Smooth muscle cell (in vitro differentiated cells): Measurements from ENCODE around the gene PRR14. TPM values are rescaled to one million over a fixed set of nuclear protein-coding genes. Genes with fewer than 3 reads are reported as not detected.

Experiments
- DNase-seq: peaks from one replicate; lab custom pipeline; 2025; ENCODE audit not compliant: unreplicated experiment; lab: John Stamatoyannopoulos, UW
- H2AFZ ChIP-seq: fragments of 200-600 bp; sonication (generic); 2 replicates; pipeline ENCODE4 v1.6.0; 2016; ENCODE audit warnings: antibody characterized with exemption, low read depth, mild to moderate bottlenecking
- H3F3A ChIP-seq: fragments of 200-600 bp; sonication (generic); 2 replicates; pipeline ENCODE4 v1.6.0; 2017; ENCODE audit warnings: antibody characterized with exemption, low read depth
- H3K27ac ChIP-seq: fragments of 200-600 bp; sonication (generic); 2 replicates; pipeline ENCODE4 v1.5.1; 2016; ENCODE audit warnings: low read depth, mild to moderate bottlenecking
- H3K27me3 ChIP-seq: fragments of 200-600 bp; sonication (generic); 2 replicates; pipeline ENCODE4 v1.6.1; 2016; ENCODE audit warnings: low read depth, mild to moderate bottlenecking
- H3K36me3 ChIP-seq: fragments of 200-600 bp; sonication (generic); 2 replicates; pipeline ENCODE4 v1.5.1; 2016; ENCODE audit warnings: low read depth
- H3K4me1 ChIP-seq: fragments of 200-600 bp; sonication (generic); 2 replicates; pipeline ENCODE4 v1.5.1; 2016; ENCODE audit warnings: low read depth
- H3K4me2 ChIP-seq: fragments of 200-600 bp; sonication (generic); 2 replicates; pipeline ENCODE4 v1.6.0; 2016; ENCODE audit warnings: mild to moderate bottlenecking
- H3K4me3 ChIP-seq: fragments of 200-600 bp; sonication (generic); 2 replicates; pipeline ENCODE4 v1.5.1; 2016; ENCODE audit warnings: mild to moderate bottlenecking
- H3K79me2 ChIP-seq: fragments of 200-600 bp; sonication (generic); 2 replicates; pipeline ENCODE4 v1.6.0; 2016; ENCODE audit warnings: low read depth, mild to moderate bottlenecking
- H3K9ac ChIP-seq: fragments of 200-600 bp; sonication (generic); 2 replicates; pipeline ENCODE4 v1.6.0; 2016; ENCODE audit warnings: low read depth
- H3K9me3 ChIP-seq: fragments of 200-600 bp; sonication (generic); replicated peaks from 2 replicates; pipeline ENCODE4 v1.5.1; 2016; ENCODE audit warnings: low read depth
- H4K20me1 ChIP-seq: fragments of 200-600 bp; sonication (generic); 2 replicates; pipeline ENCODE4 v1.6.0; 2016; ENCODE audit warnings: low read depth
- WGBS: methylation state at CpG from one replicate; pipeline ENCODE4 v1.1.7; 2016; ENCODE audit warnings: low lambda C conversion rate; 5-methylcytosine and 5-hydroxymethylcytosine counted together
- polyA plus RNA-seq: library from polyadenylated mRNA; unstranded; fragments of >200 nt; fragmentation: Nextera tagmentation; extraction: Ambion mirVana; gene quantifications from 2 replicates; pipeline ENCODE4 v1.2.1, GENCODE V29; 2016
- total RNA-seq: library from RNA; depleted of rRNA; stranded (reverse); fragments of >200 nt; gene quantifications from 2 replicates; pipeline ENCODE4 v1.2.3, GENCODE V29; 2014
- TF ChIP-seq, protein P1 (sequence below): fragments of 200-600 bp; sonication (generic); IDR thresholded peaks from 2 replicates; pipeline ENCODE4 v1.5.1; 2017; ENCODE audit warnings: borderline replicate concordance, mild to moderate bottlenecking, antibody characterized with exemption; ENCODE audit not compliant: insufficient read depth, poor library complexity, severe bottlenecking

PRR14 gene
- total and polyA plus RNA-seq, 2 experiments from 2014 or later: 16.7 to 22.0 TPM

DNA sequence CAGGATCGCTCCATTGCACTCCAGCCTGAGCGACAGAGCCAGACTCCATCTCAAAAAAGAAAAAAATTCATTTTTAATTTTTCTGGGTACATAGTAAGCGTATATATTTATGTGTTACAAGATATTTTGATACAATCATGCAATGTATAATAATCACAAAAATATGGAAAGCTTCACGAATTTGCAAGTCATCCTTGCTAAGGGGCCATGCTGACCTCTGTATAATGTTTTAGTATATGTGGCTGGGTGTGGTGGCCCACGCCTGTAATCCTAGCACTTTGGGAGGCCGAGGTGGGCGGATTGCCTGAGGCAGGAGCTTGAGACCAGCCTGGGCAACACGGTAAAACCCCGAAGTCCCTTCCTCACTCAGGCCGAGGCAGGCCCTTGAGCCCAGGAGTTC lies 24.4 kb downstream of the PRR14 start:
- H3F3A ChIP-seq: no peaks in the 10 kb centered on the region
- H3K4me1 ChIP-seq: no peaks in the 10 kb centered on the region
- TF ChIP-seq, protein P1, sequence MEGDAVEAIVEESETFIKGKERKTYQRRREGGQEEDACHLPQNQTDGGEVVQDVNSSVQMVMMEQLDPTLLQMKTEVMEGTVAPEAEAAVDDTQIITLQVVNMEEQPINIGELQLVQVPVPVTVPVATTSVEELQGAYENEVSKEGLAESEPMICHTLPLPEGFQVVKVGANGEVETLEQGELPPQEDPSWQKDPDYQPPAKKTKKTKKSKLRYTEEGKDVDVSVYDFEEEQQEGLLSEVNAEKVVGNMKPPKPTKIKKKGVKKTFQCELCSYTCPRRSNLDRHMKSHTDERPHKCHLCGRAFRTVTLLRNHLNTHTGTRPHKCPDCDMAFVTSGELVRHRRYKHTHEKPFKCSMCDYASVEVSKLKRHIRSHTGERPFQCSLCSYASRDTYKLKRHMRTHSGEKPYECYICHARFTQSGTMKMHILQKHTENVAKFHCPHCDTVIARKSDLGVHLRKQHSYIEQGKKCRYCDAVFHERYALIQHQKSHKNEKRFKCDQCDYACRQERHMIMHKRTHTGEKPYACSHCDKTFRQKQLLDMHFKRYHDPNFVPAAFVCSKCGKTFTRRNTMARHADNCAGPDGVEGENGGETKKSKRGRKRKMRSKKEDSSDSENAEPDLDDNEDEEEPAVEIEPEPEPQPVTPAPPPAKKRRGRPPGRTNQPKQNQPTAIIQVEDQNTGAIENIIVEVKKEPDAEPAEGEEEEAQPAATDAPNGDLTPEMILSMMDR: no peak
- H3K36me3 ChIP-seq: no peaks in the 10 kb centered on the region
- no peak overlapping the region for H3K4me2 ChIP-seq
- peaks cover 8% of the 10 kb centered on the region for H3K27me3 ChIP-seq
- DNase-seq: no peak
- no peak overlapping the region for H3K9ac ChIP-seq
- H3K4me3 ChIP-seq: no peak overlapping the region
- 84% methylated on average over 10 of the region's 10 CpGs for WGBS
- H3K9me3 ChIP-seq: no peaks in the 10 kb centered on the region
- H3K27ac ChIP-seq: no peak overlapping the region
- H2AFZ ChIP-seq: no peak overlapping the region
- no peaks in the 10 kb centered on the region for H3K79me2 ChIP-seq
- peaks cover 3% of the 10 kb centered on the region for H4K20me1 ChIP-seq

DNA sequence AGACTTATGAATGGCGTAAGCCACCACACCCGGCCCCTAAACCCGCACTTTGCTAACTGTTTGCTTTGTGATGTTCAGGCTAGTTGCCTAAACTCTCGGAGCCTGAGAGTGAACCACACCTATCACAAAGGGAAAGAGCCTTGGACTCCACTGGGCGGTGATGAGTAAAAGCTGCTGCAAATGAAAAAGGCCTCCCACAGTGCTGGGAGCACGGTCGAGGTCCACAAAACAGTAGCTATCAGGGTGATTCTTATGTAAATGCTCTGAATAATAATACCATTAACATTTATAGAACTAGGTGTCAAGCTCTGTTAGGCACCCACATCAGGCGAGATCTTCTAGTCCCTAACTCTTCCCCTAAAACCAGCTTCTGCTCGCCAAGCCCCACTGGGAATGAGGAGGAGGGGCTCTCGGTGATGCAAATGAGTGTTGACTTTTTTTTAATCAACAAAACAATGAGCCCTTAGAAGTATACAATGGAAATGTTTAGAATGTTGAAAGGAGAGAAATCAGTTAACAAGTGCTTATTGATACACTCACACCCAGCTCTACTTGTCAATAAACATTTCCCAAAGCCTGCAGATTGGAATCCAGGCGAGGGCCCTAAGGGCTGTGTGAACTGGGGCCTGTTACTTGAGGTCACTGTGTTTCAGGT lies 27.3 kb downstream of the PRR14 start:
- Histone ChIP-seq H2AFZ (no peak overlapping the region), H3K27ac (no peak overlapping the region), H3K79me2 (no peaks in the 10 kb centered on the region), H3K4me3 (no peak overlapping the region), H3K9ac (no peak overlapping the region), H3K36me3 (no peaks in the 10 kb centered on the region), H3F3A (no peaks in the 10 kb centered on the region), H4K20me1 (no peaks in the 10 kb centered on the region), H3K9me3 (no peaks in the 10 kb centered on the region), H3K4me2 (no peak overlapping the region), H3K27me3 (peaks cover 8% of the 10 kb centered on the region), H3K4me1 (no peaks in the 10 kb centered on the region)
- 40% methylated on average over 11 of the region's 11 CpGs for WGBS
- TF ChIP-seq, protein P1: no peak
- no peak for DNase-seq

DNA sequence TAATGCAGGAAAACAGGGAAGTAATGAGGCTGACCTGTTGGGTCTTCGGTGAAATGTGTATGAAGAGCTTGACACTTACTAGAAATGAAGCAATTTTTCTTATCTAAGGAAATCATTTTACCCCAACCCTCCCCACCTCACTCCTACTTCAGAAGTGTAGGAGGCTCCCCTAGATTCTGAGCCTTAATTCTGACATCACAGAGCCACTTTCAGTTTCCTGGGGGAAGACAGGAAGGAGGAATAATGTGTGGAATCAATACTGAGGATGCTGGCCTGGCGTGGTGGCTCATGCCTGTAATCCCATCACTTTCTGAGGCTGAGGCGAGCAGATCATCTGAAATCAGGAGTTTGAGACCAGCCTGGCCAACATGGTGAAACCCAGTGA lies 27.8 kb downstream of the PRR14 start:
- TF ChIP-seq, protein P1: no peak
- H4K20me1 ChIP-seq: no peaks in the 10 kb centered on the region
- 69% methylated on average over 3 of the region's 3 CpGs for WGBS
- no peaks in the 10 kb centered on the region for H3K79me2 ChIP-seq
- no peaks in the 10 kb centered on the region for H3K36me3 ChIP-seq
- H3K9ac ChIP-seq: no peak overlapping the region
- H3K4me3 ChIP-seq: no peak overlapping the region
- H3K27me3 ChIP-seq: peaks cover 8% of the 10 kb centered on the region
- no peak for DNase-seq
- H3K4me2 ChIP-seq: no peak overlapping the region
- no peaks in the 10 kb centered on the region for H3K4me1 ChIP-seq
- H3K27ac ChIP-seq: no peak overlapping the region
- H3K9me3 ChIP-seq: no peaks in the 10 kb centered on the region
- H3F3A ChIP-seq: no peaks in the 10 kb centered on the region
- no peak overlapping the region for H2AFZ ChIP-seq

DNA sequence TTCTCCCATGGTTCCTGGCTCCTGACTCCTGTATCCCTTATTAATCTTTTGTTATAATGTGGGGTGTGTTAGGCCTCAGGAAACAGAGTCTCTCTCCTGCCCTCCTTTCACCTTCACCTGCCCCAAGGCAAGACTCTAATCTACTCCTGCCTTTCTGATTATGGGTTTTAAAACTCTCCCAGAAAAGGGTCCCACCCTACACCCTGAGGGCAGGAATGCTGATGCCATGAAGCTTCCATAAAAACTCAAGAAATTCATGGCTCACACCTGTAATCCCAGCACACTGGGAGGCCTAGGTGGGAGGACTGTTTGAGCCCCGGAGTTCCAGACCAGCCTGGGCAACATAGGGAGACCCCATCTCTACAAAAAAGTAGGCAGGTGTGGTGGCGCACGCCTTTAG lies 29.6 kb downstream of the PRR14 start:
- no peak overlapping the region for H3K9ac ChIP-seq
- no peaks in the 10 kb centered on the region for H3K9me3 ChIP-seq
- H3K4me2 ChIP-seq: no peak overlapping the region
- H2AFZ ChIP-seq: no peak overlapping the region
- H3K4me3 ChIP-seq: no peak overlapping the region
- 96% methylated on average over 3 of the region's 3 CpGs for WGBS
- TF ChIP-seq, protein P1: no peak
- no peaks in the 10 kb centered on the region for H3F3A ChIP-seq
- no peak for DNase-seq
- no peaks in the 10 kb centered on the region for H3K36me3 ChIP-seq
- no peaks in the 10 kb centered on the region for H4K20me1 ChIP-seq
- H3K27me3 ChIP-seq: peaks cover 8% of the 10 kb centered on the region
- H3K4me1 ChIP-seq: no peaks in the 10 kb centered on the region
- no peaks in the 10 kb centered on the region for H3K79me2 ChIP-seq
- H3K27ac ChIP-seq: no peak overlapping the region
